KOPT-K1 (cell line): ENCODE measurements around the gene ATF5.
"Not testable (repeated sequence)": the region's sequence is repeated elsewhere in the genome, so short reads cannot be mapped to it uniquely, and the experiment has no call there.

ENCODE experiments used
- H3K27ac ChIP-seq: fragments of 200-600 bp; sonication (generic); 2 replicates; pipeline ENCODE4 v1.5.1; 2016; ENCODE audit warnings: antibody characterized with exemption, mild to moderate bottlenecking, low read depth, low read length; ENCODE audit not compliant: poor library complexity, severe bottlenecking
- H3K36me3 ChIP-seq: fragments of 200-600 bp; sonication (generic); 2 replicates; pipeline ENCODE4 v1.5.1; 2017; ENCODE audit warnings: antibody characterized with exemption, mild to moderate bottlenecking, low read length, moderate library complexity; ENCODE audit not compliant: insufficient read depth
- H3K9me3 ChIP-seq: fragments of 200-600 bp; sonication (generic); 2 replicates; pipeline ENCODE4 v1.5.1; 2017; ENCODE audit warnings: antibody characterized with exemption, low read length, mild to moderate bottlenecking; ENCODE audit not compliant: insufficient read depth, poor library complexity, severe bottlenecking

ATF5 gene

DNA sequence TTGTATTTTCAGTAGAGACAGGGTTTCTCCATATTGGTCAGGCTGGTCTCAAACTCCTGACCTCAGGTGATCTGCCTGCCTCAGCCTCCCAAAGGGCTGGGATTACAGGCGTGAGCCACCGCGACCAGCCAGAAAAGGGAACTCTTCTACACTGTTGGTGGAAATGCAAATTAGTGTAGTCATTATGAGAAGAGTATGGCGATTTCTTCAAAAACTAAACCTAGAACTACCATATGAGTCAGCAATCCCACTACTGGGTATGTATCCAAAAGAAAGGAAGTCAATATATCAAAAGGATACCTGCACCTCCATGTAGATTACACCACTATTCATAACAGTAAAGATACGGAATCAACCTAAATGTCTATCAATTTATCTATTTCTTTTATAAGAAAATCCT lies 15.6 kb downstream of the ATF5 start:
- not testable (repeated sequence) for H3K36me3 ChIP-seq, H3K9me3 ChIP-seq, H3K27ac ChIP-seq

DNA sequence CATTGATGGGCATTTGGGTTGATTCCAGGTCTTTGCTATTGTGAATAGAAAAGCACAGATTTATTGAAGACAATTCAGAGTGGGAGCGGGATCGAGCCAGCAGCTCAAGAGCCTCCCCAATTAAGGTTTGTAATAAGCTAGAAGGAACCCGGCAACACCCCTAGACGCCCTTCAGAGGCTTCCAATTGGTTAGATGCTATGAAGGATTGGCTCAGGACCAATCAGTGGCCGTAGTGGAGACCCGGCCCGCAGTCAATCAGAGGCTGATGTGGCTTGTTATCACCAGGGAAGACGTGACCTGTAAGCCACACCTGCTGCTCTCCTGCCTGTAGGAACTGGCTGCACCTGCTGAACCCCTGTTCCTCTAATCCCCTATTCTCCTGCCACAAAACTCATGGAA lies 17.4 kb downstream of the ATF5 start:
- Histone ChIP-seq H3K9me3 (no peaks in the 10 kb centered on the region), H3K27ac (no peak overlapping the region), H3K36me3 (no peaks in the 10 kb centered on the region)

DNA sequence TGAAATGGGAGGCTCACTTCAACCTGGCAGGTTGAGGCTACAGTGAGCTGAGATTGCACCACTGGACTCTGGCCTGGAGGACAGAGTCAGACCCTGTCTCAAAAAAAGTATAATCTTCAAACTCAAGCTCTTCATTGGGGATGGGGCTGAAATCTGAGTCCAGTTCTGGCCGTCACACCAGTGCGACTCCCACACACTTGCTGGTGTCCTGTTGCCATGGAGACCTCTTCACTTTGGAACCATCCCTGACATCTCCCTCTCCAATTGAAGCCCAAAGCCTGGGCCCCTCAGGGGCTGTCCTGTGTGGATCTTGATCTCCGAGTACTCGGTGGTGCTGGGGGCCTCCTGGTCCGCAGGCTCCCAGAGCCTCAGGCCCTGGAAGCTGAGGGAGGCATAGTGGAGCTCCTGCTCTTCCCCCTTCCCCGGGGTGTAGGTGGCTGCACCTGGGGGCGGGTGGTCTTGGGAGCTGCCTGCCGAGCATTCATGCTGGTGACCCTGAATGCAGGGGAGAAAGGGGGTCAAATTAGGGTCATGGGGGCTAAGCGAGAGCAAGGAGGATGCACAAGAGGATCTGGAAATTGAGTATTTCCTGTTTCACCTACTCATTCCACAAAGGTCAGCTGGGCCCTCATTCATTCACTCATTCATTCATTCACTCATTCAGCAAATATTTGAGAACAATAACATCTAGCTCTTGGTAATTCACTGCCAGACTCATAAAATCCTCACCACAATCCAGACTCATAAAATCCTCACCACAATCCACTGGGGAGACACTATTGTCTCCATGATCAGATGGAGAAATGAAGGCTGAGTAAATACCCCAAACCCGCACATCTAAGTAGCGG lies 21.0 kb downstream of the ATF5 start:
- Histone ChIP-seq H3K27ac (no peak overlapping the region), H3K9me3 (no peaks in the 10 kb centered on the region), H3K36me3 (no peaks in the 10 kb centered on the region)

DNA sequence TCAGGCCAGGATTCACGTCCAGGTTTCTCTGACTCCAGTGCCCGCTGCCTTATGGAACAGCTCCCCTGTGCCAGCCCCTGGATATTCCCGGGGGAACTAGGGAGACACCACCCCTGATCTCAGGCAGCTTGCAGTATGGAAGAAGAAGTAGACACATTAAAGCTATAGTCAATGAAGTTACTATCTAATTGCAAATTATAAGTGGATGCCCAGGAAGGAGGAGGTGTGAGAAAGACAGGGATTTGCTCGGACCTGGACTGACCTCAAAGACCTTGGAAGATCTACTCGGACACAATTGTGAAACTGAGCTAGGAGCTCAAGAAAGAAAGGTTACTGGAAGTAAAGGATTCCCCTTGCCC lies 21.6 kb downstream of the ATF5 start:
- H3K9me3 ChIP-seq: no peaks in the 10 kb centered on the region
- H3K36me3 ChIP-seq: no peaks in the 10 kb centered on the region
- H3K27ac ChIP-seq: no peak overlapping the region

DNA sequence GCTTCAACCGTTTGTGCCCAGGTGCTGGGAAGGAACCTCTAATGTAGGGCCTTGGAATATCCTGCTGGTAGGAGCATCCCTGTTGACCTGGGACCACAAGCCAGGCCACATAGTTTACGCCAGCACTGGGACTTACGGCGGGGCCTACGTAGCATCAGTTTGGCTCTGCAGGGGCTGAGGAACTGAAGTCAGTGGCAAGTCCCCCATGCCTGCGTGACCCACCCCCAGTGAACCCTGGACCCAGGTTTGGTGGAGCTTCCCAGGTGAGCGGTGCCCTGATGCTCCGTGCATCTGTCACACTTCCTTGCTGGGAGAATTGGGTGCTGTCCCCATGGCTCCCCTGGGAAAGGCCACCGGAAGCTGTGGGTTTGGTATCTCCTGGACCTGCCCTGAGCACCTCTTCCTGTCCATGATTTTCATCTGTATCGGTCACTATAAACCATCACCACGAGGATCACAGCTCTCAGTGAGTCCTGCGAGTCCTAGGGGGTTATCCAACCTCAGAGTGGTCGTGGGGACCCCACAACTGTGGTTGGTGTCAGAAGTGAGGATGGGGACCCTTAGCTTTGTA lies 22.0 kb downstream of the ATF5 start:
- H3K27ac ChIP-seq: no peak overlapping the region

DNA sequence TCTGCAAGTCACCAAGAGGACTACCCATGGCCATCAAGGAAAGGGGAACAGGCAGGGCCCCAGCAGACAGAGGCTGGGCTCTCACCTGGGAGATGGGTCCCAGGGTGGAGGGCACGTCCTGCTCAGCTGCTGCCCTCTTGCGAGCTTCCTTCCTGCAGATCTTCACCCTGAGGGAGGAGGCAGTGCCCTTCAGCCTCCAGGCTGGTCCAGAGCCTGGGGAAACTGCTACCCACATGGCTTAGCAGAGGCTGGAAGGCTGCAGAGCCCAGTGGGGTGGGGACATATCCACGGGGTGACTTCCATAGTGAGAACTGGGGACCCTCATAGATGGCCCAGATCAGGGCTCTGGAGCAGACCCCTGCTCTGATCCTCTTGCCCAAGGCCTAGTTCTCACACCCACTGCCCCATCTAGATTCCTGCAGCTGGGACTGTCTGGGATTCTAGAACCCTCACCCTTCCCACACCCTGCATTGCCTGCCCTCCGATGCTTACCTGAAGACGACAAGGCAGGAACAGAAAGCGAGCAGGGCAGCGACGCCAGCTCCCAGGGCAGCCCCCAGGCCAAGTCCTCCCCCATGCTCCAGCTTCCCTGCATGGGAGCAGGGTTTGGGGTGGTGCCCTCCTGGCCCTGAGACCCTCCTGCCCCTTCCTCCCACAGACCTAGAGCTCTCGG lies 22.9 kb downstream of the ATF5 start:
- Histone ChIP-seq H3K36me3 (no peaks in the 10 kb centered on the region), H3K9me3 (no peaks in the 10 kb centered on the region), H3K27ac (no peak overlapping the region)

More for the DNA sequence above, 22.0 kb downstream of the ATF5 start:
- H3K36me3 ChIP-seq: no peaks in the 10 kb centered on the region
- H3K9me3 ChIP-seq: no peaks in the 10 kb centered on the region

DNA sequence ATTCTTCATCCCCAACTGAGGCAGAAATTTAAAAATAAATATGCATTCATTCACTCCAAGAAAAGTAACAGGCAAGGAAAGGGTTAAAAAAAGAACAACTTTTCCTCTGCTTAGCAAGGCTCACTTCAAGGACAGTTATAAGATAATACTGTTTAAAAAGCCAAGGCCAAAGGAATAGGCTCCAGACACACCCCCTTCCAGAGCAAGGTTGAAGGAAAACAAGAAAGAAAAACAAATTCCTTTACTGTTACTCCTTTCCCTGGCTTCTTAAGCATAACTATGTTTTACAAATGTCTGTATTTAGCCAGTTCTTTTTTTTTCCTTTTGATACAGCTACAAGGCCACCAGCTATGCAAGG lies 23.5 kb downstream of the ATF5 start:
- Histone ChIP-seq H3K36me3 (no peaks in the 10 kb centered on the region), H3K9me3 (no peaks in the 10 kb centered on the region), H3K27ac (no peak overlapping the region)

DNA sequence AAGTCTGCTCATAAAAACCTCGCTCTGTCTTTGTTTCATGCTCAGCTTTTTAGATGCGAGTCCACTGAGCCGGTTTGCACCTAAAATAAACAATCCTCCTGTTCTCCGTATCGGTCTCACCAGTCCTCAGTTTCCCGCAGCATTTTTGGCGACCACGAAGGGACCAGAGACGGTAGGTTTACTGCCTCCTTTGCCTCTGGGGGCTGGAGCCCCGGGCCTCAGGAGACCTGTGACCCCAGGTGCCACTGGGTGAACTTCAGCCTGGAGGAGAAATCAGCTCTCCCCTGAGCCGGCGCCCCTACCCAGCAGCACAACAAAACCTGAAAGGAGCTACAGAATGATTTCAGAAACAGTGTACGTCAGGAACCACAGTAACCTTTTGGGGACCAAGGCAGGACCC lies 23.9 kb downstream of the ATF5 start:
- Histone ChIP-seq H3K9me3 (no peaks in the 10 kb centered on the region), H3K27ac (no peak overlapping the region), H3K36me3 (no peaks in the 10 kb centered on the region)

DNA sequence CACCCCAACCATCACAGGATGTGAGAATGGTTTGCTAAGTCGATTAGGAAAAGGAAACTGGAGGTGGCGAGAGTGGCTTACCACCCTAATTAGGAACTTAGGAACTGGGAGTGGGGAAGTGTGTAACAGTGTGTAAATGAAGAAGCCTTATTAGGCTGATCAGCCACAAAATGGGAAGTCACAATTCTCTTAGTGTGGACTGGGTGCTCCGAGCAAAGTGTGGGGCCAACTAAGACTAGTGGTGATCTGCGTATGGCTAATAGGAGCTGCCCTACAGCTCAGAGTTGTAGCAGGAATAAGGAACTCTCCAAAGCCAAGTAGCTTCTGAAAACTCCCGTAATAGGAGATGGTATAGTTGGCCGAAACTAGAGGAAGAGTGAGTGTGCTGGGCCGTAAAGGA lies 24.4 kb downstream of the ATF5 start:
- H3K36me3 ChIP-seq: no peaks in the 10 kb centered on the region
- H3K9me3 ChIP-seq: no peaks in the 10 kb centered on the region
- no peak overlapping the region for H3K27ac ChIP-seq

DNA sequence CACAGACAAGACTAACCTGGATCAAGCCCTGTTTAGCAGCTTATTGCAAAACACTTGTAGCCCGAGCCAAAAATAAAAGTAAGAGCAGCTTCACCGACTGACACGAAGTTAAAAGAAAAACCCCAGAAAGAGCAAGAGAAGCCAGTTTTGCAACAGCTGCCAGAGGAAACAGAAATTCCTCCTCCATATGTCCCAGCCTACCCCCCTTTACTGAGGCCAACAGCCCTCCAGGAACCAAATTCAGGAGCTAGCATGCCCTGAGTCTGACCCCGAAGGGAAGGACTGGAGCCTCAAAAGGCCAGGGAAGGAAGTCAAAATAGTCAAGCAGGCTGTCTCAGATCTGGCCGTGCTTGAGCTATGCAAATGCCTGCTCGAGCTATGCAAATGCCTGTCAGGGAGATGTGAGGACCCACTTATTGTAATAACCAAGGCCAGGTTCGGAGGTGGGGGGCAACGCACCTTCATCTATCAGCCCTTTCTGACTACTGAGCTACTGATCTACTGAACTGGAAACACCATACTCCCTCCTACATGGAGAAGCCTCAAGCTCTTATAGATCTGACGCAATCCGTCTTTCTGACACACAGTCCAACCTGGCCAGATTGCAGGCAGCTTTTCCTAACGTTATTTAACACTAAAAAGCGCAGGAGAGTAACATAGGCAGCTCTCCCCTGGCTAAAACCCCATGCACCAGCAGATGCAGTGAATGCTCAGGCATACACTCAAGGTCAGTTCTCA lies 25.3 kb downstream of the ATF5 start:
- H3K27ac ChIP-seq: no peak overlapping the region
- H3K9me3 ChIP-seq: no peaks in the 10 kb centered on the region
- H3K36me3 ChIP-seq: no peaks in the 10 kb centered on the region

DNA sequence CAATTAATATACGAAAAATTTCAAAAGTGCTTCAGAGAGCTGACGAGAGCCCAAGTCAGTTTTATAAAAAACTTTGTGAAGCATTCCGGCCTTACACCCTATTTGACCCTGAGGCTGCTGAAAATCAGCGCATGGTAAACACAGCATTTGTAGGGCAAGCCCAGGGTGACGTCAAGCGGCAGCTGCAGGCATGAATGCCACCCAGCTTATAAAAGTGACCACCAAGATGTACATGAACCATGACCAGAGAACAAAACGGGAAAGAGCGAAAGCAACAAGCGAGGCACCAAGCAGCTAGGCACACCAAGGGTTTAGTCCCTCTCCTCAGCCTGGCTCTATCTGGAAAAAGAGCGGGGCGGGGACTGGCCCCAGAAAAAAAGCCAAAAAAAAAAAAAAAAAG lies 25.9 kb downstream of the ATF5 start:
- Histone ChIP-seq H3K36me3 (no peaks in the 10 kb centered on the region), H3K9me3 (no peaks in the 10 kb centered on the region), H3K27ac (no peak overlapping the region)

DNA sequence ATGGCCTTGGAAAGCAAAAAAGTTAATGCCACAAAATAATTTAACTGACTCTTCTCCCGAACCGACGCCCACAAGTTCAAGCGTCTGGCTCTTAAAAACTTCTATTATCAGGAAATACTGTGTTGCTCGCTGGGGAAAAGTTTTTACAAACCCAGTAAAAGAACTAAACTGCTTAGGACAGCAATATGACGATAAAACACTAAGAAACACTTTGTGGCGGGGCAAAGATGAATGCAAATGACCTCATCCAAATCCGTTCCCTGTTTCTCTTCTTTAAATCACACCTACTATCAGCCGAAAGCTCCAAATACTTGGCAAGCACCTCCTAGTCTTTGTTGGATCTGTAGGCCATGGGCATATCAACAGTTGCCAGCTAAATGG lies 27.1 kb downstream of the ATF5 start:
- Histone ChIP-seq H3K36me3 (no peaks in the 10 kb centered on the region), H3K9me3 (no peaks in the 10 kb centered on the region), H3K27ac (no peak overlapping the region)

DNA sequence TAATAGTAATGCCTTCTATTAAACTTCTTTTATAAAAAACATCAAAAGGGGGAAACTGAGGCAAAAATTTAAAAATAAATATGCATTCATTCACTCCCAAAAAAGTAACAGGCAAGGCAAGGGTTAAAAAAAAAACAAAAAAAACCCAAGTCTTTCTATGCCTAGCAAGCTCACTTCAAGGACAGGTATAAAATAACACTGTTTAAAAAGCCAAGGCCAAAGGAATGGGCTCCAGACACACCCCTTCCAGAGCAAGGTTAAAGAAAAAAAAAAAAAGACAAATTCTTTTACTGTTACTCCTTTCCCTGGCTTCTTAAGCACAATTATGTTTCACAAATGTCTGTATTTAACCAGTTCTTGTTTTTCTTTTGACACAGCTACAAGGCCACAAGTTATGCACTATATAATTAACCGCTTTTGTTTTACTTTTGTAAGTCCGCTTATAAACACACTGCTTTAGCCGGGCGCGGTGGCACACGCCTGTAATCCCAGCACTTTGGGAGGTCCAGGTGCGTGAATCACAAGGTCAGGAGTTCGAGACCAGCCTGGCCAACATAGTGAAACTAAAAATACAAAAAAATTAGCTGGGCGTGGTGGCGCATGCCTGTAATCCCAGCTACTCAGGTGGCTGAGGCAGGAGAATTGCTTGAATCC lies 28.4 kb downstream of the ATF5 start:
- Histone ChIP-seq H3K36me3 (no peaks in the 10 kb centered on the region), H3K9me3 (no peaks in the 10 kb centered on the region), H3K27ac (no peak overlapping the region)

DNA sequence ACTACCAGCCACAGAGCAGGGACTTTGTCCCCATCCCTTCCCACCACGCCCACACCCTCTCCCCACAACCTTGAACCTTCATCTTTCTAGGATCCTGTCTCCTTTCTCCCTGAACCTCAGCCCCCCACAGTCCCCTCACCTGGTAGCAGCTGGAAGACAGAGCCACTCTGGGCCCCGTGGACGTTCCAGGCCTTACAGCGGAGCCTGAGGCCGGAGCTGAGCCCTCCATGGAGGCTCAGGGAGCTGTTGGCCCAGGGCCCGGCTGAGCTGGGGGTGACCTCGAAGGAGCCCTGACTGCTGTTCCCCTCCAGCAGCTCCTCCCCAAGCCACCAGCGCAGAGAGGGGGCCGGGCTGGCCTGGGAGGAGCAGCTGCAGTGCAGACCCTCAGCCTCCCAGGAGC lies 29.1 kb downstream of the ATF5 start:
- not testable (repeated sequence) for H3K27ac ChIP-seq, H3K36me3 ChIP-seq, H3K9me3 ChIP-seq

DNA sequence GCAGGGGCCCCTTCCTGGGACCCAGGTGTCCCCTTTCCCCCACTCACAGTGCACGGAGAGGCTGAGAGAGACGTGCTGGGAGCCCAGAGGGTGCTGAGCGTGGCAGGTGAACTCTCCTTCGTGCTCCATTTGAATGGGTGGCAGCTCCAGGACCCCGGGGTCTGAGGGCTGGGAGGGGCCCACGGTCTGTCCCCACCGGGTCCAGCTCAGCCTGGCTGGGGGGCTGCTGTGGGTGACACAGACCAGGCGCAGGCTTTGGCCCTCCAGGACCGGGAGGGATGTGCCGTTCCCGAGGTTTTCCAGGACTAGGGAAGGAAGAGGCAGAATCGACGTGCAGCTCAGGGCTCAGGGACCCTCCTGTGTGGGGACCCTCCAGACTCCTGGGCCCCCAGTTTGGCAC lies 29.6 kb downstream of the ATF5 start:
- not testable (repeated sequence) for H3K36me3 ChIP-seq, H3K9me3 ChIP-seq, H3K27ac ChIP-seq
